Karpas-422 (cell line): ENCODE data around the gene PPP6R2. TPM values are rescaled to one million over a fixed set of nuclear protein-coding genes. Genes with fewer than 3 reads are reported as not detected.
"Not testable (repeated sequence)": the region's sequence is repeated elsewhere in the genome, so short reads cannot be mapped to it uniquely, and the experiment has no call there.

Experiments used
- DNase-seq: peaks from one replicate; pipeline ENCODE4 v3.0.0-alpha.2; 2015
- H2AFZ ChIP-seq: fragments of 200-600 bp; sonication (generic); 2 replicates; pipeline ENCODE4 v1.6.1; 2014; ENCODE audit warnings: antibody characterized with exemption, low read length, mixed read lengths
- H3K27ac ChIP-seq: fragments of 200-600 bp; sonication (generic); 2 replicates; pipeline ENCODE4 v1.5.1; 2014; ENCODE audit warnings: mild to moderate bottlenecking, low read length, moderate library complexity
- H3K27me3 ChIP-seq: fragments of 200-600 bp; sonication (generic); 2 replicates; pipeline ENCODE4 v1.6.1; 2014; ENCODE audit warnings: low read length, mixed read lengths
- H3K36me3 ChIP-seq: fragments of 200-600 bp; sonication (generic); 2 replicates; pipeline ENCODE4 v1.6.1; 2014; ENCODE audit warnings: low read length, mixed read lengths; ENCODE audit not compliant: insufficient read depth
- H3K4me1 ChIP-seq: fragments of 200-600 bp; sonication (generic); 2 replicates; pipeline ENCODE4 v1.6.1; 2014; ENCODE audit warnings: mild to moderate bottlenecking, low read length, mixed read lengths
- H3K4me2 ChIP-seq: fragments of 200-600 bp; sonication (generic); 2 replicates; pipeline ENCODE4 v1.6.1; 2014; ENCODE audit warnings: low read length, low read depth, mild to moderate bottlenecking; ENCODE audit not compliant: poor library complexity, severe bottlenecking
- H3K4me3 ChIP-seq: fragments of 200-600 bp; sonication (generic); 2 replicates; pipeline ENCODE4 v1.5.1; 2014; ENCODE audit warnings: mild to moderate bottlenecking, antibody characterized with exemption, low read length, mixed read lengths
- H3K79me2 ChIP-seq: fragments of 200-600 bp; sonication (generic); 2 replicates; pipeline ENCODE4 v1.6.1; 2014; ENCODE audit warnings: mild to moderate bottlenecking, low read length, mixed read lengths
- H3K9ac ChIP-seq: fragments of 200-600 bp; sonication (generic); 2 replicates; pipeline ENCODE4 v1.6.0; 2014; ENCODE audit warnings: low read length
- H3K9me2 ChIP-seq: fragments of 200-600 bp; sonication (generic), shearing (Covaris generic); replicated peaks from 2 replicates; pipeline ENCODE4 v1.6.0; 2014; ENCODE audit warnings: mild to moderate bottlenecking, low read length, moderate library complexity; ENCODE audit not compliant: insufficient read depth
- H3K9me3 ChIP-seq: fragments of 300-700, 200-600 bp; sonication (generic); 2 replicates; pipeline ENCODE4 v1.6.1; 2014; ENCODE audit warnings: low read length, mixed read lengths
- H4K20me1 ChIP-seq: fragments of 200-600 bp; sonication (generic); 2 replicates; pipeline ENCODE4 v1.6.1; 2014; ENCODE audit warnings: mild to moderate bottlenecking, antibody characterized with exemption, low read length, low read depth; ENCODE audit not compliant: insufficient read depth
- total RNA-seq: library from RNA; depleted of rRNA; stranded (reverse); fragments of >200 nt; shearing (Covaris generic); gene quantifications from 2 replicates; pipeline ENCODE4 v1.2.3, GENCODE V29; 2014; ENCODE audit warnings: low replicate concordance

The PPP6R2 gene
- total RNA-seq, 1 experiment from 2014 or later, result 32.9 TPM

DNA sequence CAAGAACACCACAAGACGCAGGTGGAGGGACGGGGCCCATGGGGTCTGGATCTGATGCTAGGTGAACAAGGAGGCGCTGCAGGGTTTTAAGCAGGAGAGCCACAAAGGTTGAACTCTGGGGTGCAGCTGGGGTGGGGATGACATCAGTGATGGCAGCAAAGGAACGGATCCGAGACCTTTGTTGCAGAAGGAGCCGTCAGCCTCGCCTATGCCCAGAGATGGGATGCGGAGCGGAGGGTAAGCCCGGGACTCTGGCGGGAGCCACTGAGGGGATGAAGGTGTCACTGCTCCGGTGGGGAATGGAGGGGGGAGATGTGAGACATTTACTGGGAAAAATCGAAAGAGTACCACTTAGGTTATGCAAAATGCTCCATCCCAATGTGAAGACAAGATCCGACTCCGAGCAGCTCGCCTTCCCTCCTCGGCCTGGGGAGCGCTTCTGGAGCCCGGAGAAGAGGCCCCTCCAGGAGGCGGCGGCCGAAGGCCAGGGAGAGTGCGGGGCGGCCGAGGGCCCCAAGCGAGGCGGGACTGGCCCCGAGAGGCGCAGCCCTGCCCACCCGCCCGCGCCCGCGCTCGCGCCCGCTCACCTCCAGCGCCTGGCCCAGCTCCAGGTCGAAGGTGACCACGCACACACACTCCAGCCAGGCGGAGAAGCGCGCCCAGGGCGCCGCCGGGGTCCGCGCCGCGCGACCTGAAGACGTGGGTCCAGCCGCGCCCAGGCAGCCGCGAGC lies 16.7 kb upstream of the PPP6R2 start:
- H3K4me1 ChIP-seq, result peaks cover 12% of the 10 kb centered on the region
- no peaks in the 10 kb centered on the region for H3K27me3 ChIP-seq
- no peak overlapping the region for H3K27ac ChIP-seq
- H3K36me3 ChIP-seq, result no peaks in the 10 kb centered on the region
- no peaks in the 10 kb centered on the region for H3K9me2 ChIP-seq
- H3K9me3 ChIP-seq, result no peaks in the 10 kb centered on the region
- no peaks in the 10 kb centered on the region for H3K79me2 ChIP-seq
- H3K4me3 ChIP-seq, result peak overlapping the region; percentile 52; the same call in 1 of the 2 replicates
- no peak for DNase-seq
- H2AFZ ChIP-seq, result no peak overlapping the region
- H3K4me2 ChIP-seq, result peak overlapping the region; percentile 59
- H4K20me1 ChIP-seq, result no peaks in the 10 kb centered on the region
- peak overlapping the region; percentile 39; the same call in 1 of the 2 replicates for H3K9ac ChIP-seq

DNA sequence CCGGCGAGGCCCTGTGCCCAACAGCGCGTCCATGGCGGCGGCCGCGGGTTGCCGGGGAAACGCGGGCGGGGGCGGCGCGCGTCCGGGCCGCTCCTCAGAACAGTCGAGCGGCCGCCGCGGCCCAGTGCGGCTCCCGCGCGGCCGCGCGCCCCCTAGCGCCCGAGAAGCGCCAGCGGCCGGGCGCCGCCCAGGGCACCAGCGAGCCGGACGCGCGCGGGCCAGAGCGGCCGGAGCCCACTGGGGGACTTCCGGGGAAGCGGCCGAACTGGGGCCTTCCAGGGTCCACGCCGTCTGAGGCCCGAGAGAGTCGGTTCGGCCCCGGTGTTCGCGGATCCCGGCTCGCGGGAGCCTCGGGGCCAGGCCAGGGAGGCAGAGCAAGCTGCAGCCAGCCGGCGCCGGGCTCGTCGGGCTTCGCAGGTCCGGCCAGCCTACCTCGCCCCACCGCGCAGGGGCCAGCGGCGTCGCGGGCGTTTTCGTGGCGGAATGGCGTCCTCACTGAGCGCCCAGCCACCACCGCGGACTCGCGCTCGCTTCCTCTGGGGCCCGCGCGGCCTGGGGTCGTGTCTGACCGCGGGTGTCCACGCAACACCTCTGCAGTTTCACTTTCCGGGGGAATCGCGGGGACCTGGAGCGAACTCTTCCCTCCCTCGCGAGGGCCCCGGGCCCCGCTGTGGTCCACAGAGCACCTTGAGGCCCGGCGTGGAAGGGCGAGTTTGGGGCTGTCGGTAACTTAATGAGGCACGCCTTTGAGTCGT lies 16.0 kb upstream of the PPP6R2 start, which contains the start of gene DENND6B:
Gene DENND6B, minus strand, starts transcription at position 57 of the 755 bp plus-strand sequence. Its CDS starts 24 bp downstream, at position 33.
- no peaks in the 10 kb centered on the region for H3K9me3 ChIP-seq
- H3K9me2 ChIP-seq, result no peaks in the 10 kb centered on the region
- H3K4me2 ChIP-seq, result peak within 1 kb of the TSS; percentile 91
- H3K4me1 ChIP-seq, result peaks cover 12% of the 10 kb centered on the region
- no peaks in the 10 kb centered on the region for H3K79me2 ChIP-seq
- H3K27ac ChIP-seq, result no peak within 1 kb of the TSS
- peak; percentile 89 for DNase-seq
- H4K20me1 ChIP-seq, result no peaks in the 10 kb centered on the region
- H2AFZ ChIP-seq, result peak within 1 kb of the TSS; percentile 98
- H3K9ac ChIP-seq, result peak within 1 kb of the TSS; percentile 89
- H3K27me3 ChIP-seq, result no peaks in the 10 kb centered on the region
- no peaks in the 10 kb centered on the region for H3K36me3 ChIP-seq
- H3K4me3 ChIP-seq, result peak within 1 kb of the TSS; percentile 86

DNA sequence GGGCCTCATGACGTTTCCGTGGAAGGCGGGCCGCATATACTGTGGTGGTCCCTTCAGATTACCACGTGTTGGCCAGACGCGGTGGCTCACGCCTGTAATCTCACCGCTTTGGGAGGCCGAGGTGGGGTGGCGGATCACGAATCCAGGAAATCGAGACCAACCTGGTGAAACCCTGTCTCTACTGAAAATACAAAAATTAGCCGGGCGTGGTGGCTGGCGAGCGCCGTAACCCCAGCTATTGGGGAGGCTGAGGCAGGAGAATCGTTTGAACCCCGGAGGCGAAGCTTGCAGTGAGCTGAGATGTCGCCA lies 15.5 kb upstream of the PPP6R2 start:
- H3K4me1 ChIP-seq, result peaks cover 12% of the 10 kb centered on the region
- peak overlapping the region; percentile 89 for H3K9ac ChIP-seq
- no peaks in the 10 kb centered on the region for H4K20me1 ChIP-seq
- H3K4me2 ChIP-seq, result peak overlapping the region; percentile 91
- H3K27ac ChIP-seq, result no peak overlapping the region
- H2AFZ ChIP-seq, result peak overlapping the region; percentile 98; the same call in 1 of the 2 replicates
- no peaks in the 10 kb centered on the region for H3K27me3 ChIP-seq
- peak overlapping the region; percentile 86 for H3K4me3 ChIP-seq
- no peaks in the 10 kb centered on the region for H3K9me2 ChIP-seq
- no peaks in the 10 kb centered on the region for H3K79me2 ChIP-seq
- H3K9me3 ChIP-seq, result no peaks in the 10 kb centered on the region
- H3K36me3 ChIP-seq, result no peaks in the 10 kb centered on the region
- DNase-seq, result no peak

DNA sequence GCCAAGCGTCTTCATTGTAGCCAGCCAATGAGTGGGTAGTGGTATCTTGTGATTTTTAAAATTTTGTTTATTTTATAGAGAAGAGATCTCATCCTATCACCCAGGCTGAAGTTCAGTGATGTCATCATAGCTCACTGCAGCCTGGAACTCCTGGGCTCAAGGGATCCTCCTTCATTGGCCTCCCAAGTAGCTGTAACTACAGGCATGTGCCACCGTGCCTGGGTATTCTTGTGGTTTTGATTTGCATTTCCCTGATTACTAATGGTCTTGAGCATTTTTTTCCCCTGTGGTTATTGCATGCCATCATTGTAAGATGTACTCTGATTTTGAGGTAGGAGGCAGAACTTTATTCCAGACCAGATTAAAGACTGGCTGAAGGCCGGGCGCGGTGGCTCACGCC lies 13.9 kb upstream of the PPP6R2 start:
- H3K4me1 ChIP-seq, result peaks cover 20% of the 10 kb centered on the region
- no peaks in the 10 kb centered on the region for H3K9me2 ChIP-seq
- H3K4me3 ChIP-seq, result no peak overlapping the region
- no peaks in the 10 kb centered on the region for H3K79me2 ChIP-seq
- H3K36me3 ChIP-seq, result no peaks in the 10 kb centered on the region
- DNase-seq, result no peak
- H4K20me1 ChIP-seq, result no peaks in the 10 kb centered on the region
- H3K4me2 ChIP-seq, result no peak overlapping the region
- no peak overlapping the region for H3K27ac ChIP-seq
- H2AFZ ChIP-seq, result no peak overlapping the region
- no peaks in the 10 kb centered on the region for H3K9me3 ChIP-seq
- no peak overlapping the region for H3K9ac ChIP-seq
- H3K27me3 ChIP-seq, result no peaks in the 10 kb centered on the region

DNA sequence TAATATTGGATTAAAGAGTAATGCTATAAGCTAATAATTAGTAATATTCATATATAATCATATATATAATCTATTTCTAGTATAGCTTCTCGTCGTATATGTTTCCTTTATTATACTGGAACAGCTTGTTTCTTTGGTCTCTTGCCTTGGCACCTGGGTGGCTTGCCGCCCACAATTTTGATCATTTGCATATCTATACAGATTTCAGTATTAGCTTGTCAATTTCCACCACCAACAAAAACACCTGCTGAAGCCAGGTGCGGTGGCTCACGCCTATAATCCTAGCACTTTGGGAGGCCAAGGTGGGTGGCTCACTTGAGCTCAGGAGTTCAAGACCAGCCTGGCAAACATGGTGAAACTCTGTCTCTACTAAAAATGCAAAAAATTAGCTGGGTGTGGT lies 8.7 kb upstream of the PPP6R2 start:
- DNase-seq, H3K4me2 ChIP-seq, H3K27ac ChIP-seq, H3K79me2 ChIP-seq, H2AFZ ChIP-seq, H3K36me3 ChIP-seq, H3K9me2 ChIP-seq, H4K20me1 ChIP-seq, H3K4me3 ChIP-seq, H3K27me3 ChIP-seq, H3K9ac ChIP-seq: not testable (repeated sequence)
- peaks cover 13% of the 10 kb centered on the region for H3K4me1 ChIP-seq
- H3K9me3 ChIP-seq, result peaks cover 10% of the 10 kb centered on the region

DNA sequence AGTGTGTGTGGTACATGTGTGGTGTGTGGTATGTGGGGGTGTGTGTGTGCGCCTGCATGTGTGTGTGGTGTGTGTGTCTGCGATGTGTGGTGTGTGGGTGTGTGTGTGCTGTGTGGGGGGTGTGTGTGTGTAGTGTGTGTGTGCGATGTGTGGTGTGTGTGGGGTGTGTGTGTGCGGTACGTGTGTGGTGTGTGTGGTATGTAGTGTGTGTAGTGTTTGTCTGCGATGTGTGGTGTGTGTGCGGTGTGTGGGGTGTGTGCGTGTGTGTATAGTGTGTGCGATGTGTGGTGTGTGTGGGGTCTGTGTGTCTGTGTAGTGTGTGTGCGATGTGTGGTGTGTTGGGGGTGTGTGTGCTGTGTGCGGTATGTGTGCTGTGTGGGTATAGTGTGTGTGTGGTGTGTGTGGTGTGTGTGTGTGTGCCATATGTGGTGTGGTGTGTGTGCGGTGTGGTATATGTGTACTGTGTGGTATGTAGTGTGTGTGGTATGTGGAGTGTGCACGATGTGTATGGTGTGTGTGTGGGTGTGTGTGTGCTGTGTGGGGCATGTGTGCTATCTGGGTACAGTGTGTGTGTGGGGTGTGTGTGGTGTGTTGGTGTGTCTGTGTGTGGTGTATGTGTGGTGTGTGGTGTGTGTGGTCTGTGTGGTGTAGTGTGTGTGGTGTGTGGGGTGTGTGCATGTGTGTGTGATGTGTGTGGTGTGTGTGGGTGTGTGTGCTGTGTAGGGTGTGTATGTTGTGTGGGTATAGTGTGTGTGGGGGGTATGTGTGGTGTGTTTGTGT lies 5.7 kb upstream of the PPP6R2 start:
- peaks cover 10% of the 10 kb centered on the region for H3K9me3 ChIP-seq
- no peak overlapping the region for H3K4me2 ChIP-seq
- no peaks in the 10 kb centered on the region for H3K27me3 ChIP-seq
- no peak overlapping the region for H3K27ac ChIP-seq
- H3K4me3 ChIP-seq, result no peak overlapping the region
- DNase-seq, result no peak
- H3K9ac ChIP-seq, result no peak overlapping the region
- no peaks in the 10 kb centered on the region for H4K20me1 ChIP-seq
- peaks cover 18% of the 10 kb centered on the region for H3K4me1 ChIP-seq
- no peaks in the 10 kb centered on the region for H3K79me2 ChIP-seq
- no peaks in the 10 kb centered on the region for H3K36me3 ChIP-seq
- 0 out of 2 replicates have a peak, but pooled peaks cover 3% of the 10 kb centered on the region for H3K9me2 ChIP-seq
- H2AFZ ChIP-seq, result no peak overlapping the region

DNA sequence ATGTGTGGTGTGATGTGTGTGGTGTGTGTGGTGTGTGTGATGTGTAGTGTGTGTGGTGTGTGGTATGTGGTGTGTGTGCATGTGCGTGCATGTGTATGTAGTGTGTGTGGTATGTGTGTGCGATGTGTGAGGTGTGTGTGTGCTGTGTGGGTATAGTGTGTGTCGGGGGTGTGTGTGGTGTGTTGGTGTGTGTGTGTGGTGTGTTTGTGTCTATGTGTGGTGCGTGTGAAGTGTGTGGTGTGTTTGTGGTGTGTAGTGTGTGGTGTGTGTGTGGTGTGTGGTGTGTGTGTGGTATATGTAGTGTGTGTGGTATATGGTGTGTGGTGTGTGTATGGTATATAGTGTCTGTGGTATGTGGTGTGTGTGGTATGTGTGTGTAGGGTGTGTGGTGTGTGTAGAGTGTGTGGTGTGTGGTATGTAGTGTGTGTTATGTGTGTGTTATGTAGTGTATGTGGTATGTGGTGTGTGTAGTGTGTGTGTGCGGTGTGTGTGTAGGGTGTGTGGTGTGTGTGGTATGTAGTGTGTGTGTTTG lies 5.0 kb upstream of the PPP6R2 start:
- no peak for DNase-seq
- Histone ChIP-seq H4K20me1 (no peaks in the 10 kb centered on the region), H3K27me3 (no peaks in the 10 kb centered on the region), H3K9ac (no peak overlapping the region), H3K36me3 (no peaks in the 10 kb centered on the region), H3K27ac (no peak overlapping the region), H2AFZ (no peak overlapping the region), H3K9me3 (peaks cover 10% of the 10 kb centered on the region), H3K4me3 (no peak overlapping the region), H3K4me1 (peaks cover 24% of the 10 kb centered on the region), H3K4me2 (no peak overlapping the region), H3K79me2 (no peaks in the 10 kb centered on the region), H3K9me2 (0 out of 2 replicates have a peak, but pooled peaks cover 3% of the 10 kb centered on the region)
